GM21717 (cell line): ENCODE results near the gene LRRC8D.

Experiments used
- ATAC-seq: cut with Tn5 transposase; IDR thresholded peaks from one replicate; pipeline ENCODE4 v1.9.1; 2021; ENCODE audit warnings: mild to moderate bottlenecking, moderate library complexity; ENCODE audit not compliant: unreplicated experiment

The LRRC8D gene

DNA sequence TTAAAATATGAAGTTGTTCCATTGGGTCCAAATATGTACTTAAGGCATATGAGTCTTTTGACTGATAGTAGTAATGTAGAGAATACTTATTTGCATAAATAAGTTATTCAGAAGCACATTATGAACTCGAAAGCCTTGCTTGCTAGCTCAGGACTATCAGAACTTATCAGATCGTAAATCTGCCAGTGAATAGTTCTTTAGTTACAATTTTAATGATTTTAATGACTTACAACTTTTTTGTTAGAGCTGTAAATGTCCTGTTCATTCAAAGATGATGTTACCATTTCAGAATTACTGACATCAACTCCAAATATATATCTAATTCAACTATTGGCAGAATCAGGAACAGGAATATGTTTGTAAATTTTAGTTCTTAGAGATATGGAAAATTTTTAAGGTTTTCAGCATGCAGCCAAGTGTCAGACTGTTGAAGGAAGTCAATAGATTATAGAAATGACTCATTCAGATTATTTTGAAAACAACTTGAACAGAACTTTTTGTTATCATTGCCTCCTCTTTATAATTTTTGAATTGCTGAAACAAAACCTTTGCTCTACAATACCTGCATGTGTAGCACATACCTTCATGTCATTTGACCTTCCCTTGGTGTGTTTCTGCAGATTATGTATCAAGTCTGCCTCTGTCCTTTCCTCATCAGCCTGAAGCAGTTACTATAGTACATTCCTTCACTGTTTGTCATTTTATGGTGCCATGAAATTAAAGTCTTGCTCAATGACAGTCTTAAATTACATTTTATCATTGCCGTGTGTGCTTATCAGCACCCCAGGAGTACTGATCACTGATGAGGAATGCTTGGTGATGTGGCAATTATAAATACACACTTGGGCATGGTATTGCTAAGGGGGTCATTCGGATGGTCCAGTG, 44.9 kb downstream of the LRRC8D start:
- ATAC-seq = no peak

DNA sequence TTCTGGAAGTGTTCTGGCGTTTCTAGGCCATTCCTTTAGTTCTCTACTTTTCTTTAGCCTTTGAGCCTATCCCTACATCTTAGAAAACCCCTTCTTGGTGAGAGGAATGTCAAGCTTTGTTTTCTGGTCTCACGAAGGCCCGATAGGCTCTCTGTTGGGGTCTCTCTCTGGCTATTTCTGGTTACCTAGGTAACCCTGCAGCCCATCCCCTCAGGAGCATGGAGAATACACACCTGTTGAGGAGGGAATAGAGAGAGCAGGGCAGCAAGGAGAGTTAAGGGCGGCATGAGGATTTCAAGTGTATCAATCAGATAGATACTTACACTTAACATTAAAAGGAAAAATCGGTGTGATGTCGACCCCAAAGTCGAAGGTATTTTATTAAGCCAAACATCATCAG, 45.7 kb downstream of the LRRC8D start:
- ATAC-seq = no peak

- no peak for ATAC-seq
Measured at GRCh38 chr1:89870998-89871397, 50.2 kb downstream of the LRRC8D start.

DNA sequence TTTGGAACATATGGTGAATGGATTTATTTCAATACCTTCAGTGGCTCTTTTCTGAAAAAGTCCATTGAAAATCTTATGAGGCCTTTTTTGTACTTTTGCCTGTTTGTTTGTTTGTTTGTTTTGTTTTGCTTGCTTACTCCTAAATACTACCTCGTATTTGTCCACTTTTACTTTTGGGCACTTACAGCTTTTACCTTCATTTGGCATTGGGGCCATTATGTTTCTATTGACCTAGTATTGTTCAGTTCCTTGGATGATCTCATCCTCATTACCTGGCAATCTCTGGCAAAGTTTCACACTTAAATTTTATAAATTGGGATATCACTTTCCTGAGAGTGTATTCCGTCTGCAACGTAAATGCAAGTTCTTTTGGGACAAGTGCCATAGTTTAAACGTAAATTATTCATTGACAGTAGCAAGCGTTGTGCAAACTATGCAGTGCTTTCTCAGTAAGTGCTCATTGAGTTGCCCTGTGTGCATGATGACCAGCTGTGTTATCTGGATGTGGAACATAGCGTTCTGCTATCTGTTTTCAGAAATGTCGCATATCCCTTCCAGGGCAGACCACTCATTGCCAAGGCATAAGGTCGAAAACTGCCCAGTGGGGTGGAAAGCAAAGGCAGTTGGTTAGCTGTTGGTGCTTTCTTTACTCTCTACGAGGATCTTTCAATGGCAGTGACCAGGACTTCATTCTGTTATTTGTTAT, 51.1 kb downstream of the LRRC8D start:
- no peak for ATAC-seq

DNA sequence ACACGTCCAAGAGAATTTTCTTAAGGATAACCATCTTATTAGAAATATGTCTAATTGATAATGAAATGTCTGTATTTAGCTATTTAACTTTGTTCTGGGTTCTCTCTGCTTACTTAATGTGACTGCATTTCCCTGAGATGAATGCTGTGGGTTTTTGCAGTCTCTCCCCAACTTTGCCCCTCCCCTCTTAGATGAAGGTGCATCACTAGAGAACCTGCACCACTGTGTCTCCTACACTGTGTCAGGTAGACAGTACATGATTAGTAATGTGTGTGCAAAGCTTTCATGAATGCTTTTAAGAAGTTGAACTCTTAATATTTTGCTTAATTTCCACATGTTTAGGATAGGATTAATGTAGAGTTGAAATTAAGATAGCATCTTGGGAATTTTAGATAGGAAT, 51.7 kb downstream of the LRRC8D start:
- no peak for ATAC-seq

DNA sequence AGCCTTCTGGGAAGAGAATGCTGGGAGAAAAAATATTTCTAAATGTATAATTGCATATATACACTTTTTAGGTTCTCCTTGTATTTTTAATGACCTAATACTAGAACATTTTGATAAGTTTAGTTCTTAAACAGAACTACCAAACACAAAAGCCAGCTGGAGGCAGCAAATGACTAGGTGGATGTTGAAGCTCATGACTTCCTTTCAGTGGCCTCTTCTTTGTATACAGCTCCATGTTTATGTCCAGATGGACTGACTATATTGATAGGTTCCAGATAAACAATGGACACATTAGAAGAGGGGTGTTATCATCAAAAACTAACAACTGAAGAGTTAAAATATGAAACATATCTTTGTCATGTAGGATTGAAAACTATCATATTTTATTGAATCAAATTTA, 52.5 kb downstream of the LRRC8D start:
- ATAC-seq = no peak

- ATAC-seq = no peak
Measured at GRCh38 chr1:89873770-89874169, 52.9 kb downstream of the LRRC8D start.

DNA sequence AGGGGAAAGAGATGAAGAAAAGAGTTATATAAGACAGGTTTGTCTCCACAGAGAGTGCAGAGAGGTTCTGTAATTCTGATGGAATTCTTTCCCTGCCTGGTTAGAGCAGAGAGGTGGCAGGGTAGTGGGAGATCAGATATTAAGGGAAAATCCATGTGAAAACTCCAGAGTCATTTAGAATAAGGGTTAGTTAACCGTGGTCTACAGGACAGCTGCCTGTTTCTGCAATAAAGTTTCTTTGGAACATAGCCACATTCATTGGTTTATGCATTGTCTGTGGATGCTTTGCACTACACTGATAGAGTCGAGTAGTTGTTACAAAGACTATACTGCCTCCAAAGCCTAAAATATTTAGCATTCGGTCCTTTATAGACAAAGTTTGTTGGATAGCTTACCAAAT, 55.6 kb downstream of the LRRC8D start:
- no peak for ATAC-seq

GRCh38 chr1:89877756-89878155, 56.9 kb downstream of the LRRC8D start:
- no peak for ATAC-seq

DNA sequence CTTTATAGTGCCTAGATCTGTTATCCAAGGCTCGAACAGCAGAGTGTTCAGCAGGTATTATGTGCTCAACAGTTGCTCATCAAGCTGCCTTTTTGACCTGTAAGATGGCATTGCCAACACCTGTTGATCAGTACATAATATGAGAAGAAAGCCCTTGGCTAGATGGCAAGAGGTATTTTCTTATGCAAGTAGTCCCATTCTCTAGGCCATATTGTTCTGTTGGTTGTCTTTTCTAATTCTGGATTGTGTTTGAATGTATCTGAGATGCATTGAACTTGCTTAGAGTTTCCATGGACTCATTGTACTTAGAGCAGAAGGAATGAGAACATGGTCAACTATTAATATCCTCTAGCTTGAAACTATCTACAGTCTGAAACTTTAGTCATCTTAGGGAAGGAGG, 57.4 kb downstream of the LRRC8D start:
- no peak for ATAC-seq

- ATAC-seq = no peak
Measured at GRCh38 chr1:89880679-89881078, 59.8 kb downstream of the LRRC8D start.

DNA sequence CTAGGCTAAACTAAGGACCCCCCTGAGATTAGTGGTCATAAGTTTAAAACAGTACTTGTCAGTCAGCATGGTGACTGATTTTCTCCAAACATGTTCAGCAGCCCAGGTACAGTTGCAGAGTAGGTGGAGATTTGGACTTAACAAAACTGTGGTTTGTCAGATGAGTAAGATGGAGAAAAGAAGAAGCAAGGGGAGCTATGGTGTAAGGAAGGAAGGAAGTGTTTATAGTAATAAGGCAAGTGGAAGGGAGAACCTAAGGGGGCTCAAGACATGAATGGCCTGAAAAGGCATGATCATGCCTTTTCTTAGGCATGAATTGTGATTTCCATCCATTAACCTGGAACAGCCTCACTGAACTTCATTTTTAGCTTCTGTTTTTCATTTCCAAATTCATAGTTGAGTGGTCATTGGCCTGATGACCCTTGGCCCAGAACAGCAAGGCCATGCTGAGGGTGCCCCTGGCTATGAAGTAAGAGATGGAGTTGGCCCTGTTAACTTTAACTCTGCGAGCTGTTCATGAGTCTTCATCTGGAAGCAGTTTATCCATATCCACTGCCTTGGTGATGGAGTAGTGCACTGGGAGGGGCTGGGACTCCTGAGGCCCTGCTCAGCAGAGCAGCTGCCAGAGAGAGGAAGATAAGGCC, 60.7 kb downstream of the LRRC8D start:
- no peak for ATAC-seq

- ATAC-seq = no peak
Measured at GRCh38 chr1:89882348-89883029, 61.7 kb downstream of the LRRC8D start.

DNA sequence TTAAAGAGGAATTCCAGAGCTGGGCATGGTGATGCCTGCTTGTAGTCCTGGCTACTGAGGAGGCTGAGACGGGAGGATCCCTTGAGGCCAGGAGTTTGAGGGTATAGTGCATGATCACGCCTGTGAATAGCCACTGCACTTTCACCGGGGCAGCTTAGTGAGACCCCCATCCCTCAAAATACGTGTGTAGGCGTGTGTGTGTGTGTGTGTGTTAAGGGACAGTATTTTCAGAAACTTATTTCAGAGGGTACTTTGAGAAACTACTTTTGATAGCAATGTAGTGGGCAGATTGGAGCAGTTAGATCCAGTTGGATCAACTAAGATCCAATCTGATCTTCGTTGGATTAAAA, 62.2 kb downstream of the LRRC8D start:
- ATAC-seq = no peak

- ATAC-seq = no peak
Measured at GRCh38 chr1:89884718-89885596, 64.1 kb downstream of the LRRC8D start.

- ATAC-seq = no peak
Measured at GRCh38 chr1:89887270-89887669, 66.4 kb downstream of the LRRC8D start.

DNA sequence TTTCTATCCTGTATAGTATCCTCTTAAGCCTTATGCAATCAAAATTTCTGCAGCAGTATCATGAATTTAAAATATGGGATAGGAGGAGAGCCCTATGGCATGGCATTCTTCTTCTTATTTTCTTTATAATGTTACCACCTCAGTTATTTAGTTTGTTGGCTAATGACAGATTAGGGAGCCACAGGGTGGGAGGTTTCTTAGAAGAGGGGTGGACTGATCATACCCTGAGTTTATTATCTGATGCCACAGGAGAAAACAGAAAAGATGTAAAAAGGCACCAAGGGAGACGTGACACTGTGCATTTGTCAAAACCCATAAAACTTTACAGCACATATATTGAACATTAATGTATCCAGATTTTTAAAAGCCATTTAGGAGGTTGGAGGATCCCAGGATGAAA, 66.9 kb downstream of the LRRC8D start:
- ATAC-seq = no peak

- no peak for ATAC-seq
Measured at GRCh38 chr1:89888480-89889322, 67.9 kb downstream of the LRRC8D start.

GRCh38 chr1:89889323-89889615, 68.4 kb downstream of the LRRC8D start:
- no peak for ATAC-seq
